ENCODE measurements around the gene PRKACB. TPM values are rescaled to one million over a fixed set of nuclear protein-coding genes. Genes with fewer than 3 reads are reported as not detected.

The PRKACB gene
- total and polyA plus RNA-seq, 10 of the 15 experiments (the other 5 are each of a cell fraction or from before 2014, with no cell fraction given): 3.1 to 9.0 (median 7.1) TPM; not detected in 1

GRCh38 chr1:84271441-84272151, 127.5 kb downstream of the PRKACB start (continued):
- no peak for TF ChIP-seq CTCF (IDR thresholded peaks at IDR 0.05 in 2 of 3, conservative IDR thresholded peaks at IDR 0.05 in 1 of 3; ENCODE audit: control insufficient read depth in 2 of 3, extremely low read depth in 1 of 3, insufficient read depth in 1 of 3, low read depth in 3 of 3, low read length in 3 of 3)
- no peak for TF ChIP-seq NKRF (conservative IDR thresholded peaks at IDR 0.05)
- TF ChIP-seq KLF5 (IDR thresholded peaks at IDR 0.05; ENCODE audit: partially characterized antibody): no peak
- no peak for TF ChIP-seq BCL11A (IDR thresholded peaks at IDR 0.05; ENCODE audit: low read depth, low read length)
- TF ChIP-seq SIN3A (IDR thresholded peaks at IDR 0.05; ENCODE audit: low read depth, low read length): no peak
- TF ChIP-seq PAX8 (IDR thresholded peaks at IDR 0.05): no peak
- TF ChIP-seq DPF2 (IDR thresholded peaks at IDR 0.05): no peak
- TF ChIP-seq SRF (IDR thresholded peaks at IDR 0.05; ENCODE audit: low read depth in 2 of 2, low read length in 2 of 2): no peak
- no peak for TF ChIP-seq NR2C2 (IDR thresholded peaks at IDR 0.05; ENCODE audit: borderline replicate concordance, control insufficient read depth, insufficient read length, low read depth)
- no peak for TF ChIP-seq MYB (IDR thresholded peaks at IDR 0.05; ENCODE audit: borderline replicate concordance, low read depth, low read length)
- TF ChIP-seq CHD4 (IDR thresholded peaks at IDR 0.05): no peak
- TF ChIP-seq POLR2A (IDR thresholded peaks at IDR 0.05; ENCODE audit: low read depth, low read length): no peak
- TF ChIP-seq ZNF274 (IDR thresholded peaks at IDR 0.05; ENCODE audit: insufficient read depth, insufficient read length): no peak
- TF ChIP-seq IRF4 (IDR thresholded peaks at IDR 0.05; ENCODE audit: low read depth, low read length): no peak
- TF ChIP-seq HDGF (IDR thresholded peaks at IDR 0.05): no peak
- TF ChIP-seq BMI1 (IDR thresholded peaks at IDR 0.05; ENCODE audit: borderline replicate concordance): no peak
- 0 out of 2 replicates have a peak, but pooled peaks have one; percentile 29 for TF ChIP-seq TAF1 (IDR thresholded peaks at IDR 0.05; ENCODE audit: borderline replicate concordance, low read depth, low read length)
- TF ChIP-seq, protein P1, sequence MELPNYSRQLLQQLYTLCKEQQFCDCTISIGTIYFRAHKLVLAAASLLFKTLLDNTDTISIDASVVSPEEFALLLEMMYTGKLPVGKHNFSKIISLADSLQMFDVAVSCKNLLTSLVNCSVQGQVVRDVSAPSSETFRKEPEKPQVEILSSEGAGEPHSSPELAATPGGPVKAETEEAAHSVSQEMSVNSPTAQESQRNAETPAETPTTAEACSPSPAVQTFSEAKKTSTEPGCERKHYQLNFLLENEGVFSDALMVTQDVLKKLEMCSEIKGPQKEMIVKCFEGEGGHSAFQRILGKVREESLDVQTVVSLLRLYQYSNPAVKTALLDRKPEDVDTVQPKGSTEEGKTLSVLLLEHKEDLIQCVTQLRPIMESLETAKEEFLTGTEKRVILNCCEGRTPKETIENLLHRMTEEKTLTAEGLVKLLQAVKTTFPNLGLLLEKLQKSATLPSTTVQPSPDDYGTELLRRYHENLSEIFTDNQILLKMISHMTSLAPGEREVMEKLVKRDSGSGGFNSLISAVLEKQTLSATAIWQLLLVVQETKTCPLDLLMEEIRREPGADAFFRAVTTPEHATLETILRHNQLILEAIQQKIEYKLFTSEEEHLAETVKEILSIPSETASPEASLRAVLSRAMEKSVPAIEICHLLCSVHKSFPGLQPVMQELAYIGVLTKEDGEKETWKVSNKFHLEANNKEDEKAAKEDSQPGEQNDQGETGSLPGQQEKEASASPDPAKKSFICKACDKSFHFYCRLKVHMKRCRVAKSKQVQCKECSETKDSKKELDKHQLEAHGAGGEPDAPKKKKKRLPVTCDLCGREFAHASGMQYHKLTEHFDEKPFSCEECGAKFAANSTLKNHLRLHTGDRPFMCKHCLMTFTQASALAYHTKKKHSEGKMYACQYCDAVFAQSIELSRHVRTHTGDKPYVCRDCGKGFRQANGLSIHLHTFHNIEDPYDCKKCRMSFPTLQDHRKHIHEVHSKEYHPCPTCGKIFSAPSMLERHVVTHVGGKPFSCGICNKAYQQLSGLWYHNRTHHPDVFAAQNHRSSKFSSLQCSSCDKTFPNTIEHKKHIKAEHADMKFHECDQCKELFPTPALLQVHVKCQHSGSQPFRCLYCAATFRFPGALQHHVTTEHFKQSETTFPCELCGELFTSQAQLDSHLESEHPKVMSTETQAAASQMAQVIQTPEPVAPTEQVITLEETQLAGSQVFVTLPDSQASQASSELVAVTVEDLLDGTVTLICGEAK (IDR thresholded peaks at IDR 0.05; ENCODE audit: borderline replicate concordance): no peak
- no peak for TF ChIP-seq SUPT20H (IDR thresholded peaks at IDR 0.05; ENCODE audit: borderline replicate concordance, control insufficient read depth, low read depth, low read length)
- no peak for TF ChIP-seq EP300 (IDR thresholded peaks at IDR 0.05; ENCODE audit: borderline replicate concordance in 1 of 2, control insufficient read depth in 1 of 2, low read depth in 2 of 2, low read length in 2 of 2)
- TF ChIP-seq MEF2A (IDR thresholded peaks at IDR 0.05; ENCODE audit: insufficient read depth, low read depth, low read length): no peak
- TF ChIP-seq POLR2AphosphoS2 (IDR thresholded peaks at IDR 0.05; ENCODE audit: low read depth, low read length): no peak
- no peak for TF ChIP-seq ZSCAN29 (IDR thresholded peaks at IDR 0.05)
- no peak for TF ChIP-seq RCOR1 (conservative IDR thresholded peaks at IDR 0.05; ENCODE audit: low read depth, low read length)
